Esophagus muscularis mucosa (tissue), 4 donors: ENCODE data around the gene NIF3L1.

Experiments
- CTCF ChIP-seq, 3 experiments: fragments of 200-600 bp in 2 of 3; fragments of 450-650 bp in 1 of 3; sonication (generic) in 2 of 3; IDR thresholded peaks; one replicate each; pipeline ENCODE4 v1.5.1; 2017 to 2019; ENCODE audit warnings: antibody characterized with exemption in 3 of 3, mild to moderate bottlenecking in 2 of 3, moderate library complexity in 1 of 3
- EP300 ChIP-seq: sonication (generic); formaldehyde crosslinking; IDR thresholded peaks from one replicate; pipeline ENCODE4 v1.6.1; 2017; ENCODE audit warnings: antibody characterized with exemption
- POLR2A ChIP-seq: fragments of 450-650 bp; IDR thresholded peaks from one replicate; pipeline ENCODE4 v1.6.1; 2017; ENCODE audit warnings: antibody characterized with exemption, moderate library complexity, mild to moderate bottlenecking, low read depth

- TF ChIP-seq CTCF (IDR thresholded peaks at IDR 0.05) = no peak
- no peak for TF ChIP-seq EP300
- TF ChIP-seq POLR2A = no peak
Observed at GRCh38 chr2:200852605-200853004, 36.6 kb upstream of the NIF3L1 start.
